ENCODE data around the gene PCDHA3.

DNA sequence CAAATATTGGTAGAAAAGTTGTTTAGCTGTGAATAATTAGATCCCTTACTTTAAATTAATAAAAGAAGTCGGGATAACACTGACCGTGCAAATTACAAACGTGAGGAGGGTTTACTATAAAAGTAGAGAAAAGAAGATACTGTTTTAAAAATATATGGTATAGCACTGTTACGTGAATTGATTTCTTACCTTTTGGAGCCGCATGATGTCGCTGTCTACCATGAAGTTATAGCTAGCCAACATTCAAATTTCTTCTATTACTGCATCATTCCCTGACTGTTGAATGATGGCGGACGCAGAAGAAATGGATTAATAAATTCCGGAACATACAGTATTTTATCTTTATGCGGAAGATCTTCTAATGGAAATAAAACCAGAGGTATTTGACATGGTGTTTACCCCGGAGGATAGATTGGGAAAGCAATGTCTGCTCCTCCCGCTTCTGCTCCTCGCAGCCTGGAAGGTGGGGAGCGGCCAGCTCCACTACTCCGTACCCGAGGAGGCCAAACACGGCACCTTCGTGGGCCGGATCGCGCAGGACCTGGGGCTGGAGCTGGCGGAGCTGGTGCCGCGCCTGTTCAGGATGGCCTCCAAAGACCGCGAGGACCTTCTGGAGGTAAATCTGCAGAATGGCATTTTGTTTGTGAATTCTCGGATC, 27.0 kb downstream of the PCDHA3 start, which contains the start of gene PCDHA6:
- TF ChIP-seq, protein P1, sequence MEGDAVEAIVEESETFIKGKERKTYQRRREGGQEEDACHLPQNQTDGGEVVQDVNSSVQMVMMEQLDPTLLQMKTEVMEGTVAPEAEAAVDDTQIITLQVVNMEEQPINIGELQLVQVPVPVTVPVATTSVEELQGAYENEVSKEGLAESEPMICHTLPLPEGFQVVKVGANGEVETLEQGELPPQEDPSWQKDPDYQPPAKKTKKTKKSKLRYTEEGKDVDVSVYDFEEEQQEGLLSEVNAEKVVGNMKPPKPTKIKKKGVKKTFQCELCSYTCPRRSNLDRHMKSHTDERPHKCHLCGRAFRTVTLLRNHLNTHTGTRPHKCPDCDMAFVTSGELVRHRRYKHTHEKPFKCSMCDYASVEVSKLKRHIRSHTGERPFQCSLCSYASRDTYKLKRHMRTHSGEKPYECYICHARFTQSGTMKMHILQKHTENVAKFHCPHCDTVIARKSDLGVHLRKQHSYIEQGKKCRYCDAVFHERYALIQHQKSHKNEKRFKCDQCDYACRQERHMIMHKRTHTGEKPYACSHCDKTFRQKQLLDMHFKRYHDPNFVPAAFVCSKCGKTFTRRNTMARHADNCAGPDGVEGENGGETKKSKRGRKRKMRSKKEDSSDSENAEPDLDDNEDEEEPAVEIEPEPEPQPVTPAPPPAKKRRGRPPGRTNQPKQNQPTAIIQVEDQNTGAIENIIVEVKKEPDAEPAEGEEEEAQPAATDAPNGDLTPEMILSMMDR (conservative IDR thresholded peaks at IDR 0.05; ENCODE audit: low read length), result no peak
- TF ChIP-seq EZH2phosphoT487 (IDR thresholded peaks at IDR 0.05; ENCODE audit: borderline replicate concordance), result no peak
